Activated B cell treated with CpG ODN at 0.5 μM for 24 hours (primary cell): ENCODE data around the gene SOWAHD. TPM values are rescaled to one million over a fixed set of nuclear protein-coding genes. Genes with fewer than 3 reads are reported as not detected.
"Not testable (repeated sequence)": the region's sequence is repeated elsewhere in the genome, so short reads cannot be mapped to it uniquely, and the experiment has no call there.

Experiments used
- ATAC-seq: fragments of 200-7000 bp; cut with Tn5 transposase; one replicate; pipeline ENCODE4 v1.10.0; 2021; ENCODE audit warnings: low read depth, mild to moderate bottlenecking, moderate library complexity
- CTCF ChIA-PET: fragments of 350-600 bp; sonication (Branson Sonifier 250); formaldehyde crosslinking; loops from one replicate; lab custom pipeline; 2021; ENCODE audit warnings: antibody characterized with exemption; lab: Charles Lee
- POLR2A ChIA-PET: fragments of 350-600 bp; sonication (Branson Sonifier 250); formaldehyde crosslinking; loops from one replicate; lab custom pipeline; 2021; ENCODE audit warnings: antibody characterized with exemption; lab: Charles Lee
- DNase-seq: peaks from one replicate; pipeline ENCODE4 v3.0.0; 2022
- H3K27ac Mint-ChIP-seq: one replicate; pipeline ENCODE4 v1.8.0; 2020; ENCODE audit warnings: mixed read lengths
- H3K27me3 Mint-ChIP-seq: one replicate; pipeline ENCODE4 v1.8.0; 2021; ENCODE audit warnings: mixed read lengths
- H3K36me3 Mint-ChIP-seq: one replicate; pipeline ENCODE4 v1.8.0; 2021; ENCODE audit warnings: low read depth, mixed read lengths
- H3K4me1 Mint-ChIP-seq: one replicate; pipeline ENCODE4 v1.8.0; 2021; ENCODE audit warnings: mixed read lengths
- H3K4me3 Mint-ChIP-seq: one replicate; pipeline ENCODE4 v1.8.0; 2020; ENCODE audit warnings: mild to moderate bottlenecking, mixed read lengths
- H3K9me3 Mint-ChIP-seq: one replicate; pipeline ENCODE4 v1.8.0; 2020; ENCODE audit warnings: mixed read lengths
- intact Hi-C: fragments of 100-400 bp; cut with micrococcal nuclease; formaldehyde crosslinking; loops from one replicate; pipeline ENCODE4 v1.15.1; 2024
- total RNA-seq: library from RNA; stranded (reverse); gene quantifications from 2 replicates; pipeline ENCODE4 v1.2.3, GENCODE V29; 2022
- TF ChIP-seq, protein P1 (sequence below): fragments of 200-600 bp; IDR thresholded peaks from one replicate; pipeline ENCODE4 v1.8.0; 2022; ENCODE audit warnings: antibody characterized with exemption, mild to moderate bottlenecking

Gene SOWAHD
- total RNA-seq, 1 donor from 2014 or later, result 9.9 TPM

DNA sequence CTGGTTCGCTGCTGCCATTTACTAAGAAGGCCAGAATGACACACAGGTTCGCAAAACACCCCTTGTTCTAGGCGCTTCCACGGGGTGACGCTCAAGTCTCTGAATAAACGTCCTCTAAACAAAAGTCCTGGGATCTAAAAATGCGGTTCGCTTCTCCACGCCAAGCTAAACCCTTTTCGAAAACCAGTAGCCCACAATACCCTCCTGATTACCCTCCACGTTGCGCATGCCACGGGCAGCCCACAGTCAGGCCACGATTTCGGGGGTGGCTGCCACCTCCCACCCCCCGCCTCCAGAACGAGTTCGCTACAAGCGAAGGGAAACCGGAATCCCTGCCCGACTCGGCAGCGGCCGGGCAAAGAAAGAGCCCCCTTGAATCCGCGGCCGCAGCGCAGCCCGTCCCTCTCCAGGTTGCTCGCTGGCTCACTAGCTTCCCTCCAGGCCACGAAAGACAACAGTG, 32.6 kb downstream of the SOWAHD start:
- peaks cover 46% of the 10 kb centered on the region for H3K36me3 Mint-ChIP-seq
- POLR2A ChIA-PET, result interaction anchor here (0.6 to 2.7 kb wide), 37 partner anchors 15 to 365 kb away, joined by 3 to 41 read pairs (median 6); partner anchors contain the start of genes NDUFA1, NKAP, NKRF and RNF113A
- CTCF ChIA-PET, result interaction anchor here (0.9 to 1.4 kb wide), 5 partner anchors 32 to 275 kb away, joined by 3 to 6 read pairs (median 3); partner anchors contain the start of genes SOWAHD and UPF3B
- DNase-seq (no peak), ATAC-seq (peak; percentile 22)
- TF ChIP-seq, protein P1, sequence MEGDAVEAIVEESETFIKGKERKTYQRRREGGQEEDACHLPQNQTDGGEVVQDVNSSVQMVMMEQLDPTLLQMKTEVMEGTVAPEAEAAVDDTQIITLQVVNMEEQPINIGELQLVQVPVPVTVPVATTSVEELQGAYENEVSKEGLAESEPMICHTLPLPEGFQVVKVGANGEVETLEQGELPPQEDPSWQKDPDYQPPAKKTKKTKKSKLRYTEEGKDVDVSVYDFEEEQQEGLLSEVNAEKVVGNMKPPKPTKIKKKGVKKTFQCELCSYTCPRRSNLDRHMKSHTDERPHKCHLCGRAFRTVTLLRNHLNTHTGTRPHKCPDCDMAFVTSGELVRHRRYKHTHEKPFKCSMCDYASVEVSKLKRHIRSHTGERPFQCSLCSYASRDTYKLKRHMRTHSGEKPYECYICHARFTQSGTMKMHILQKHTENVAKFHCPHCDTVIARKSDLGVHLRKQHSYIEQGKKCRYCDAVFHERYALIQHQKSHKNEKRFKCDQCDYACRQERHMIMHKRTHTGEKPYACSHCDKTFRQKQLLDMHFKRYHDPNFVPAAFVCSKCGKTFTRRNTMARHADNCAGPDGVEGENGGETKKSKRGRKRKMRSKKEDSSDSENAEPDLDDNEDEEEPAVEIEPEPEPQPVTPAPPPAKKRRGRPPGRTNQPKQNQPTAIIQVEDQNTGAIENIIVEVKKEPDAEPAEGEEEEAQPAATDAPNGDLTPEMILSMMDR, result no peak
- peaks cover 37% of the 10 kb centered on the region for H3K4me1 Mint-ChIP-seq
- peak overlapping the region; percentile 96 for H3K27ac Mint-ChIP-seq
- H3K4me3 Mint-ChIP-seq, result peak overlapping the region; percentile 95
- H3K27me3 Mint-ChIP-seq, result no peaks in the 10 kb centered on the region
- intact Hi-C loops, result loop anchor here (1.0 to 5.0 kb wide), 5 partner anchors 35 to 152 kb away; partner anchors contain the start of genes NDUFA1, NKAP and RNF113A
- no peaks in the 10 kb centered on the region for H3K9me3 Mint-ChIP-seq

DNA sequence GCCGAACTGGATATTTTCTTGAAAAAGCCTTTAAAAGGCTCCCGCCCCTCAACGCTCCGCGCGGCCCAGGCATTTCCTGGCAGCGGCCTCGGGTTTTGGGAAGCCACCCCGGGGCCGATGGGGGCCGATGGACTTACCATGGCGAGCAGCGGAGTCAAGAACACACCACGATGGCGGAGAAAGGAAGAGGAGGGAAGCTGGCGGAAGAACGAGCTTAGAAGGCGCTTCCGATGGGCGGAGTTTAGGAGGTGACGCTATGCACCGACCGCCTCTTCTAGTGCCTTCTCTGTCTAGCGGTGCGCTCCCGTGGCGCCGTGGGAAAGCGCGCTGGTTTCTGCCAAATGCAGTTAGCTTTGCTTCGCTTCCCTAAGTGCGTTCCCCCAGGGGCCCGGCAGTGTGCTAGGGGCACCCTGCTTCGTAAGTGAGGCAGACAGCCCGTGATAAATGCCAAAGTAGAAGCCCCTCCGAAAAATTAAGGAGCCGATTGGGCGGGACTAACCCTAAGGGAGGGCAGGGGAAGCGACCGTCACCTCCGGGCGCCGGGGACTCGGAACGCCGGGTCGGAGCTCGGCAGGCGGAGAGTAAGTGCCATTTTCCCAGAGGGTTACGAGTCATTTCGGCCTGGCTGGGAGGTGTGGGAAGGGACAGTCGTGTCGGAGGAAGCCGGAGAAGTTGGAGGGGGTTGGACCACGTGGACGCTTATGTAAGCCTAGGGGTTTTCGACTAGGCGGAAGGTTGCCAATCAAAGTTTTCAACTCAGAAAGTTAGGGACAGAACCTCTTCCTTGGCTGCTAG, 33.2 kb downstream of the SOWAHD start, which contains the start of gene RPL39:
Gene RPL39, minus strand, starts transcription at position 194 of the 795 bp plus-strand sequence. Its CDS starts 54 bp downstream, at position 140.
- Mint-ChIP-seq H3K27ac (peak within 1 kb of the TSS; percentile 96), H3K4me3 (peak within 1 kb of the TSS; percentile 95), H3K36me3 (peaks cover 41% of the 10 kb centered on the region), H3K4me1 (peaks cover 37% of the 10 kb centered on the region), H3K27me3 (no peaks in the 10 kb centered on the region), H3K9me3 (no peaks in the 10 kb centered on the region)
- ChIA-PET CTCF (interaction anchor here (0.6 to 1.4 kb wide), 6 partner anchors 33 to 309 kb away, joined by 3 to 6 read pairs (median 3); partner anchors contain the start of genes SOWAHD and UPF3B), POLR2A (interaction anchor here (0.6 to 2.7 kb wide), 46 partner anchors 16 to 366 kb away, joined by 3 to 41 read pairs (median 5); partner anchors contain the start of genes NDUFA1, NKAP, NKRF and RNF113A)
- TF ChIP-seq, protein P1, result no peak
- DNase-seq (peak; percentile 69), ATAC-seq (peak; percentile 90)
- intact Hi-C loops, result loop anchor here (1.0 to 5.0 kb wide), 6 partner anchors 35 to 152 kb away; partner anchors contain the start of genes NDUFA1, NKAP and RNF113A

- Mint-ChIP-seq H3K36me3 (peaks cover 5% of the 10 kb centered on the region), H3K4me3 (no peak overlapping the region), H3K9me3 (no peaks in the 10 kb centered on the region), H3K27ac (no peak overlapping the region), H3K4me1 (no peaks in the 10 kb centered on the region), H3K27me3 (no peaks in the 10 kb centered on the region)
- DNase-seq (no peak), ATAC-seq (no peak)
- POLR2A ChIA-PET, result interaction anchor here (0.8 kb wide), 1 partner anchor 57 kb away, joined by 3 read pairs; no protein-coding TSS in a partner anchor
- intact Hi-C loops, result no loop called here
- CTCF ChIA-PET, result no interaction called here
- TF ChIP-seq, protein P1, result no peak
Observed at GRCh38 chrX:119801253-119802221, 43.1 kb downstream of the SOWAHD start.

DNA sequence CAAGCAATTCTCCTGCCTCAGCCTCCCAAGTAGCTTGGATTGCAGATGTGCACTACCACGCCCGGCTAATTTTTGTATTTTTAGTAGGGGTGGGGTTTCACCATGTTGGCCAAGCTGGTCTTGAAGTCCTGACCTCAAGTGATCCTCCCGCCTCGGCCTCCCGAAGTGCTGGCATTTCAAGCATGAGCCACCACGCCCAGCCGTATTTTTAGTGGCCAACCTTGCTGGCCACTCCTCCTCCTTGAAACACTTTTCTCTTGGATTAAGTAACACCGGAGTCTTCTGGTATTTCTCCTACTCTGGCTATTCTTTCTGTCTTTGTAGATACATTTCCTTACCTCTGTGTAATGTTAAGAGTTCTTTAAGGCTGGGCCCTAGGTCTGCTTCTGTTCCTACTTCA, 44.2 kb downstream of the SOWAHD start:
- no peak for DNase-seq
- H3K4me1 Mint-ChIP-seq, result no peaks in the 10 kb centered on the region
- H3K36me3 Mint-ChIP-seq, result peaks cover 5% of the 10 kb centered on the region
- intact Hi-C loops, result no loop called here
- H3K4me3 Mint-ChIP-seq, result no peak overlapping the region
- H3K27ac Mint-ChIP-seq, result no peak overlapping the region
- no peaks in the 10 kb centered on the region for H3K9me3 Mint-ChIP-seq
- CTCF ChIA-PET, result no interaction called here
- H3K27me3 Mint-ChIP-seq, result no peaks in the 10 kb centered on the region
- ATAC-seq, result no peak
- TF ChIP-seq, protein P1, result no peak
- POLR2A ChIA-PET, result no interaction called here

DNA sequence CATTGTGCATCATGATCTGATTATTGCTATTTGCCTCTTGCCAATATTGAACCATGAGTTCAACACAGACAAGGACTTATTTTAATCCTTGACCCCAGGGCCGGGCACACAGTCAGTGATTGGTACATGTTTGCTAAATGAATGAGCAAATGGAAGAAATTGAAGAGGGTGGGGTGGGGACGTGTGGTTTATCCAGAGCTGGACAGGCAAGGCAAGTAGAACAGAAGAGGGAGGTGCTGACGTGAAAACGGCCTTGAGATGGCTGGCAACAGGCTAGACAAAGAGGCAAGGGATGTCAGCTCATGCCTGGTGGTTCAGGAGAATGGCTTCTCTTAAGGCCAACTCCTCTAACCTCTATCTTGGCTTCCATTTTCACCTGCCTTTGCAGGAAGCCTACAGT, 50.1 kb downstream of the SOWAHD start:
- ATAC-seq, intact Hi-C loops, H3K27me3 Mint-ChIP-seq, H3K4me3 Mint-ChIP-seq, POLR2A ChIA-PET, H3K9me3 Mint-ChIP-seq, DNase-seq, H3K4me1 Mint-ChIP-seq, H3K27ac Mint-ChIP-seq, CTCF ChIA-PET, H3K36me3 Mint-ChIP-seq: not testable (repeated sequence)
